Hematopoietic multipotent progenitor cell treated with erythropoietin and hydrocortisone succinate and interleukin-3 and kit ligand, for 8 days (in vitro differentiated cells): ENCODE results near the gene FOXD2.

ENCODE experiments used
- DNase-seq: peaks from one replicate; pipeline ENCODE4 v3.0.0-alpha.2; 2015

Gene FOXD2

DNA sequence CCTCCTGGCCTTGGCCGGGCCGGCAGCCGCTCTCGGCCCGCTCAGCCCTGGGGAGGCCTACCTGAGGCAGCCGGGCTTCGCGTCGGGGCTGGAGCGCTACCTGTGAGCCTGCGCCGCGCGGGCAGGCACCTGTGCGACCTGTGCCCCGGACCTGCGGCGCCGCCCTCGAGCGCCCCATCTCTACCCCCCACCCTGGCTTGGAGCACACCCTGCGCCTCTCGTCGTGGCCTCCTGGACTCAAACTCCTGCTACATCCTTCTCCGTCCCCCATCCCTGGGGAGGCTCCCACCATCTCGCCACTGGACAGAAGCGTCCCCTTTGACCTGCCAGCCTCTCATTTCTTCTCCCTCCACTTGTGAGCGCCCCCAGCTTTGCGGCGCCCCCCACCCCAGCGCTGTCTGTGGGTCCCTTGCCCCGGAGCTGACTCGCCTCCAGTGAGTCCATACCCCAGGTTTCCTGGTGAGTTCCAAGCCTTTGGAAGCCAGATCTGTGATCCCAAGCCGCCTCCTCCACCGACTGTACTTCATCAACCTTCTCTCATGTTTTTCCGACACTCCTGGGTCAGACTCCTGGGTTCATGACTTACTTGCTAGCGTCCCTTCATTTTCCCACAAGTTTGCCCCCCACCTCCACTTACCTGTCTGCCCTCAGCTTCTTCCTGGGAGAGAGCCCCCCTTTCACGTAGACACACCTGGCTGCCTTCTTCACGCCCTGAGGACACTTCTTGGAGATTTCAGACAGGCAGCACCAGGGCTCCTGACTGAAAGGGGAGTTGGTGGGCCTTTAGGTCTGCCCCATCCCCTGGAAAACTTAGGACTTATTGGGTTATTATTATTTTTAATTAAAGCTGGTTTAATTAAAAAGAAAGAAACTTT is 20.4 kb upstream of the FOXD2 start:
- no peak for DNase-seq

DNA sequence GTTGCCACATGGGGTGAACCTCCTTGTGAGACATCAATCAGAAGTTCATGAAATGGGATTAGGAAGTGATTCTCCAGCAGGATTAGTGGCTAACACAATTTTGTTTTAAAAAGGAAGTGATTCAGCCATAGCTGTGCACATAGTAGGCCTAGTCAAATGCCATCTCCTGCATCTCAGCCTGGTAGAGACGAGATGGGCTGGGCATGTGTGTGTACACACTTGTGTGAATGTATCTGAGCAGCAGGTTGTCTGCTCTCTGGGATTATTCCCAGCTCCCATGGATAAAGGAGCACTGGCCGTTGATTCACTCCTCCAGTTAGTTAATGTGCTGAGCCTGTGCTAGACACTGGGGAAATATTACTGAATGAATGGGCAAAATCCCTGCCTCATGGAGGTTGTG is 19.7 kb upstream of the FOXD2 start:
- no peak for DNase-seq

GRCh38 chr1:47418681-47419325 is 19.0 kb upstream of the FOXD2 start:
- no peak for DNase-seq

DNA sequence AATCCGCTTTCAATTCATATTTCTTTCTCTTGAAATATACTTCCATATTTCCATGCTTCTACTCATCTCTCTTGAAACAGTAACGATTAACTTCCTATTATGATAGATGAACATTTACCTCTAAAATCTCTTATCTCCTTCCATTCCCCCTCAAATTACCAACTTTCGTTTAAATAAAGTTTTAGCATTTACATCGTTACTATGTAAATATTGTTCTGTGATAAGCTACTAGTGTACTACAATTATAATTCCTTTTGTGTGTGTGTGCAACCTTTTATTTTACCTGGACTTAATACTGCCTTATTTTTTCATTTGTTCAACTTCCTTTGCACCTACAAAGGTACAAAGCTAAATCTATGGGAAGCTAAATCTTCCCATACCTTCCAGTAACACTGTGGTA is 17.3 kb upstream of the FOXD2 start:
- DNase-seq = no peak

- DNase-seq = no peak
These were observed 14.0 kb upstream of the FOXD2 start for GRCh38 chr1:47423872-47424271.

DNA sequence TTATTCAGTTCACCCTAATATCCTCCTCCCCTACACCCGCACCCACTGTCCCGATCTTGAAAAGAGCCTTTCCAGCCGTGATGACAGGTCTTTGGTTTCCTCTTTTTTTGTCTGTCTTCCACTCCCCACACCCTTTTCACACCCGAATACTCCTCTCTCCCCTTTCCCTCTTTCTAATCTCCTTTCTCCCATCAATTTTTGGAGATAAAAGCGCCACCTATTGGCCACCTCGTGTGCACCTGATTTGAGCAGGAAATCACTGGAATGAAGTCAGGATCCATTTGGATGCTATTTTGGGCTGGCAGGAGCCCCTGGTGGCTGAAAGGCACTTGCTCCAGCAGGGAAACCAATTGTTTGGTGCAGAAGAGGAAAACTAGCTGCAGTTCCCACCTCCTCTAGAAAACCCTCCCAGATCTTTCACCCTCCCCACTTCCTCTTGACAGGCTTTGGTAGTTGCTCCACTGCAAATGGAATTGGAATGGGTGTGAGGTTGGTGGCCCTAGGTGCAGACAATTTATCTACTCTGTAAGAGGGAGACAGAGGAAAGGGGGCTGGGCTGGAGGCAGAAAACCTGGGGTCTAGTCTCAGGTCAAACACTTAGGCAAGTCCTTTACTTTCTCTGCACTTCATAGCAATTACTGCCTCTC is 13.4 kb upstream of the FOXD2 start:
- peak; percentile 43 for DNase-seq

GRCh38 chr1:47431534-47431933 is 6.3 kb upstream of the FOXD2 start:
- no peak for DNase-seq

GRCh38 chr1:47432071-47433036 is 5.5 kb upstream of the FOXD2 start:
- peak; percentile 83 for DNase-seq

GRCh38 chr1:47433037-47433421 is 4.8 kb upstream of the FOXD2 start:
- DNase-seq = no peak

DNA sequence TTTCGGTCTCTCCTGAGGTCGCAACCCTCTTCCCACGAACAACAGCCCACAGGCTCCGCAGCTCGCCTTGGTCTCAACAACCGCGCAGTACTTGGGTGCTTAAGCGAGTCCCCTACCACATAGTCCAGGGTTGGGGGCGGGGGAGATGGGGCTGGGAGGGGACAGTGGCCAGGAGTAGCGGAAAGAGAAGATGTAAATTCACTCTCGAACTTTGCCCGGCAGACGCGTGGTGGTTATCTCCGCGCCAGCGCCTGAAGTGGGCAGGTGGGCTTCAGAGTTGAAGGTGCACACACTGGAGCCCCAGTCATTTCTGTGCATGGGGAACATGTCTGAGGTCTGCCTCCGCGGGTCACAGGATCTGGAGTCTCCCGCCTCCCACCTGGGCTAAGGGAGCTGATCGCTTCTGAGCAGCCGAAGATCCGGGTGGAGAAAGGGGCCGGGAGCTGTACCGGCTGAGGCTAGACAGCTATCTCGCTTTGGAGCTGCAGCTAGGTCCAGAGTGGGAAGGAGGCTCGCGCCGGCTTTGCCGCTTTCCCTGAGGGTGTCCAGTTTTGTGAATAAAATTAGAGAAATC is 4.3 kb upstream of the FOXD2 start:
- no peak for DNase-seq

DNA sequence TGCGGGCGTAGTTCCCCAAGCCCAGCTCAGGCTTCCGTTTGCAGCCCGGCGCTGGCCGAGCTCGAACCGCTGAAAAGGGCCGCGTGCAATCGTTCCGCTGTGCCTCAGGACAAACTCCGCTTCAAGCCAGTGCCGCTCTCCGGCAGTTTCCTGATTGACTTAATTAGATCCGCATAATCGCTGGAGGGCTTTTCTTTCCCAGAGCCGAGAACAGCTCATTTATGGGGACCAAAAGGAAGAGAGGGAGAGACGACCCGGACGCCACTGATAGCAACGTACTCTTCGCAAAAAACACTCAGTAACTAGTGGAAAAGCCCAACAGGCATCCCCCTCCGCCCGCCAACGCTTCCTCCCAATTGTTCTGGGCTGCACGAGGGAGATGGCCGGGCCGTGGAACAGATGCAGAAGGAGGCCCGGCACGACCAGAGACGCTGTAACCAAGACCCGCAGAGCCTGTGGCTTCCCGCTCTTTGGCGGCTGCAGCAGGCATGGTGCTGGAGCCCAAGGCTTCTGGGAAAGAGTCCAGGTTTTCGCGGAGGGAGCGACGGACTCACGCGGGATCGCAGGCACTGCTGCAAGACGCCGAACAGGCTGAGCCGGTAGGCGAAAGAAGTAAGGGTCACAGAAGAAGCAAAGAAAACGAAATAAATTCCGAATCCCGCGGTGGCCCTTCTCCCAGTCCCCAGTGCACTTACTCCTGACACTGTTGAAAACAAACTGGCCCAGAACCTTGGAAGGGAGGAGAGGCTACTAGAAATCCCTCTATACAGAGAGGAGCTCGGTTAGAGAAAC is 3.6 kb upstream of the FOXD2 start:
- peak; percentile 8 for DNase-seq

DNA sequence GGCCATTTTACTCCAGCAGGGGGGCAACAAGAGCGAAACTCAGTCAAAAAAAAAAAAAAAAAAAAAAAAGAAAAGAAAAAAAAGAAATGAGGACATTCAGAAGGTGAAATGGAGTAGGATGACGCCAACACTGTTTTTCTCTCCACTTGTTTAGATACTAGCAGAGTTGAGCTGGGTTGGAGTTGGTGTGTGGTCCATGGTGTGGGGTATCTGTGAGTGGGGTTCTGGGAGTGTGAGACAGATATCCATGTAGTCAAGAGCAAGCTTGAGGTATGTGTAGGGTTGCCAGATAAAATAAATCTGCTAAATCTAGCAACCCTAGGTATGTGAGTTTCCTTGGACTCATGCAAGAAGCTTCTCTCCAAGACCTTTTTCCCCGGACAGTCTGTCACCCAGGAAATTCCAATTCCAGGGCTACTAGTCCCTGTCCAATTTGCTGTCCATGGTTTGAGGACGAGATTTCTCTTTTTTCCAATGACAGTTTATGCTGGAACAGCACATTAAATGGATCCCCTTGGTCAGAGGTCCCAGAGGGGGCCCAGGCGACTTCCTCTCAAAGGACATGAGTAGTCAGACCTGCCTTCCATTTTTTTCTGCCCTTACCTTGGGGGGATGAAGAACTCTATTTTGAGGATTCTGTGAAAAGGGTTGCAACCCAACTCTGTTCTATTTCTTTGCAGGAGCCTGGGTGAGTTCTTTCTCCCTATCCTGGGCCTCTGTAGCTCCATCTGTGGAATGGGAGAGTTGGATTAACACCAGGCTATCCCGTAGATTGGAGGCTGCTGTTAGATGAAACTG is 2.1 kb upstream of the FOXD2 start:
- DNase-seq = no peak

GRCh38 chr1:47436304-47436978 is 1.4 kb upstream of the FOXD2 start:
- peak; percentile 74 for DNase-seq

DNA sequence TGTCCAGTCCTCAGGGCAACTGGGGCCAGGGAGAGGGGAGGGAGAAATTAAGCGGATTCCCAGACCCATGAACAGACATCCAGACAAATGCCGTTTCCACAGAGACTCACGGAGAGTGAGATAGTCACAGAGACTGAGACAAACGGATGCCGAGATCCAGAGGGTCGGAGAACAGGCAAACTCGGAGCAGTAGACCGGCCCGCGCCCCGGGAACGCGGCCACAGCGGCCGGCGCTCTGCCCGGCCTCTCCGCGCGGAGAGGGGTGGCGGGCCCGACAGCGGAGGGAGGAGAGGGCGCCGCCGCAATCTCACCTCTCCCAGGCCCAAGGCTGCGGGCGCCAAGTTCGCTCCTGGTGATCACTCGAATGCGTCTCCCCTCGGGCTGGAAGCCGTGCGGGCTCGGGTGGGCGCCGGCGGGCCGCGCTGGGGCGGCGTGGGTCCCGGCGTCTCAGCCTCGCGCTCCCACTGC is 831 bp upstream of the FOXD2 start:
- DNase-seq = peak; percentile 25

DNA sequence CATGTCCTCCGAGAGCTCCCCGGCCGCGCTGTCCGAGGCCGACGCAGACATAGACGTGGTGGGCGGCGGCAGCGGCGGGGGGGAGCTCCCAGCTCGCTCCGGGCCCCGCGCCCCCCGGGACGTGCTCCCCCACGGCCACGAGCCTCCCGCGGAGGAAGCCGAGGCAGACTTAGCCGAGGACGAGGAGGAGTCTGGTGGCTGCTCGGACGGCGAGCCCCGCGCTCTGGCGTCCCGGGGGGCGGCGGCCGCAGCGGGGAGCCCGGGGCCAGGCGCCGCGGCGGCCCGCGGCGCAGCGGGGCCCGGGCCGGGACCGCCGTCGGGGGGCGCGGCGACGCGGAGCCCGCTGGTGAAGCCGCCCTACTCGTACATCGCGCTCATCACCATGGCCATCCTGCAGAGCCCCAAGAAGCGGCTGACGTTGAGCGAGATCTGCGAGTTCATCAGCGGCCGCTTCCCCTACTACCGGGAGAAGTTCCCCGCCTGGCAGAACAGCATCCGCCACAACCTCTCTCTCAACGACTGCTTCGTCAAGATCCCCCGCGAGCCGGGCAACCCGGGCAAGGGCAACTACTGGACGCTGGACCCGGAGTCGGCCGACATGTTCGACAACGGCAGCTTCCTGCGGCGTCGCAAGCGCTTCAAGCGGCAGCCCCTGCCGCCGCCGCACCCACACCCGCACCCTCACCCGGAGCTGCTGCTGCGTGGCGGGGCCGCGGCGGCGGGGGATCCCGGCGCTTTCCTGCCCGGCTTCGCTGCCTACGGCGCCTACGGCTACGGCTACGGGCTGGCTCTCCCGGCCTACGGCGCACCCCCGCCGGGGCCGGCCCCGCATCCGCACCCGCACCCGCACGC is 547 bp downstream of the FOXD2 start:
- DNase-seq = peak; percentile 19

GRCh38 chr1:47439017-47439818 is 1.4 kb downstream of the FOXD2 start:
- no peak for DNase-seq

DNA sequence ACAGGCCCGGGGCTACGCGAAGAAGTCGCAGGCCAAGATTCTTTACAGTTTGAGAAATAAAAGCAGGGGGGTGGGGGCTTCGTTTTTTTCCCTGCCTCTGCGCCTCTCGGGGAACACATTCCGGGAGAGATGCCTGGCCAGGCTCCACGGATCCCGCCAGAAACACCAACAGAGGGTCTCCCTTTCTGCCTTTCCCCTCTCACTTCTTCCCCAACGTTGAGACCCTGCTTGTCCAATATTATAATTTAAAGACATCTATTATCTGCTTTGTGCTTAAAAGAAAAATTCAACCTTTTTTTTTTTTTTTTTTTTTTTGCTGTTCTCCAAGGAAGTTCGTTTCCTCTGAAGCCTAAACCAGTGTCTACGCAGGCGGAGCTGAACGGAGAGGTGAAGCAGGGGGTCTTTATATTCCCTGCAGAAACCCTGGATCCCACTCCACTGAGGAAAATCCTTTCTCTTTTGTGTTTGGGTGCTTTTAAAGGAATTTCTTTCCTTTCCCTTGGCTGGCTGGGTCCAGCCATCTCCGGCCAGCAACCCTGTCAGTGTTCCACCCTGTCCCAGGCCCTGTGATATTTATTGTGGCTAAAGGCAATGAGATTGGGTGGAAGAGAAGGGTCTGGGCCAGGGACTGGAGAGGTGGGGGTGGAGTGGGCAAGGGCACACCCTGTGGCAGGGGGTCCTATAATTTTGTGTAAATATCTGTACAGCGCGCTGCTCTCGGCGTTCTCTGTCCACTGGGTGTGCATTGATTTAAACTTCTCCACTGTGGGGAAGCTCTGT is 2.2 kb downstream of the FOXD2 start:
- DNase-seq = no peak
